B cell (primary cell): ENCODE data around the gene CARD9.

Source experiments
- CTCF ChIP-seq: fragments of 200-600 bp; IDR thresholded peaks from one replicate; pipeline ENCODE4 v1.8.0; 2022; ENCODE audit warnings: antibody characterized with exemption, mild to moderate bottlenecking
- EZH2 ChIP-seq: IDR thresholded peaks from 2 replicates; pipeline ENCODE4 v1.6.1; 2012; ENCODE audit warnings: borderline replicate concordance, low read depth, mild to moderate bottlenecking, moderate library complexity, low read length; ENCODE audit not compliant: insufficient read depth, poor library complexity, severe bottlenecking

- TF ChIP-seq CTCF: no peak
- no peak for TF ChIP-seq EZH2
Observed at GRCh38 chr9:136401173-136401922, 27.9 kb upstream of the CARD9 start.
